Heart left ventricle (tissue), 16 donors: ENCODE measurements around the gene NOS2. TPM values are rescaled to one million over a fixed set of nuclear protein-coding genes. Genes with fewer than 3 reads are reported as not detected.

Experiments used
- ATAC-seq, 4 donors: fragments of 200-7000 bp; cut with Tn5 transposase; one replicate each; pipeline ENCODE4 v1.9.1; 2020 to 2022; ENCODE audit warnings: moderate library complexity in 4 of 4, mild to moderate bottlenecking in 3 of 4, moderate number of reproducible peaks in 1 of 4
- DNase-seq, 5 donors: peaks; one replicate each; pipeline ENCODE4 v3.0.0-alpha.2; 2020
- H3K27ac ChIP-seq, 12 donors: fragments of 200-600 bp; sonication (generic) in 4 of 12; one replicate each; pipeline versions ENCODE4 v1.5.0 to v1.8.0; 2016 to 2022; ENCODE audit warnings: mild to moderate bottlenecking in 2 of 12
- H3K27me3 ChIP-seq, 9 donors: fragments of 200-600 bp; sonication (generic) in 2 of 9; one replicate each; pipeline versions ENCODE4 v1.5.1 to v1.8.0; 2016 to 2022; ENCODE audit warnings: mild to moderate bottlenecking in 3 of 9
- H3K36me3 ChIP-seq, 9 donors: fragments of 200-600 bp; sonication (generic) in 2 of 9; one replicate each; pipeline versions ENCODE4 v1.5.0 to v1.8.0; 2018 to 2022; ENCODE audit warnings: mild to moderate bottlenecking in 2 of 9
- H3K4me1 ChIP-seq, 12 donors: fragments of 200-600 bp; sonication (generic) in 4 of 12; one replicate each; pipeline versions ENCODE4 v1.5.0 to v1.8.0; 2016 to 2022; ENCODE audit warnings: mild to moderate bottlenecking in 3 of 12
- H3K4me3 ChIP-seq, 12 donors: fragments of 200-600 bp; sonication (generic) in 4 of 12; one replicate each; pipeline versions ENCODE4 v1.5.0 to v1.8.0; 2017 to 2022; ENCODE audit warnings: mild to moderate bottlenecking in 9 of 12, moderate library complexity in 4 of 12
- H3K9me3 ChIP-seq, 12 donors: fragments of 200-600 bp; sonication (generic) in 4 of 12; one replicate each; pipeline versions ENCODE4 v1.5.0 to v1.8.0; 2016 to 2022; ENCODE audit warnings: mild to moderate bottlenecking in 1 of 12
- CTCF ChIP-seq, 12 donors: fragments of 200-600 bp; sonication (generic) in 4 of 12; IDR thresholded peaks; one replicate each; pipeline versions ENCODE4 v1.5.0 to v1.8.0; 2018 to 2022; ENCODE audit warnings: antibody characterized with exemption in 12 of 12, mild to moderate bottlenecking in 5 of 12
- POLR2A ChIP-seq, 2 donors: fragments of 450-650 bp; IDR thresholded peaks; one replicate each; pipeline ENCODE4 v1.6.1; 2017; ENCODE audit warnings: antibody characterized with exemption in 2 of 2, mild to moderate bottlenecking in 2 of 2, moderate library complexity in 2 of 2
- WGBS, 4 donors: extraction: QIAGEN DNeasy Blood & Tissue Kit in 2 of 4; methylation state at CpG; one replicate each; pipeline versions ENCODE4 v1.1.5 to v1.1.7; 2013 to 2018; 5-methylcytosine and 5-hydroxymethylcytosine counted together
- intact Hi-C, 10 donors: fragments of 100-400 bp; cut with DNase I; formaldehyde crosslinking; loops; one replicate each; pipeline versions ENCODE4 v1.11.1 to v1.14.2; 2022
- polyA plus RNA-seq, 2 donors: library from polyadenylated mRNA; stranded (reverse); fragments of 200-250 nt; gene quantifications; one replicate each; pipeline ENCODE4 v1.2.3, GENCODE V29; 2013
- total RNA-seq, 9 donors: library from RNA; depleted of rRNA in 2 of 9; stranded (reverse); fragments of >200 nt in 2 of 9; fragmentation: NEBNext Ultra II Directional in 3 of 9; extraction: Animal tissue kit (Norgen Biotek cat#: 25700) in 3 of 9; gene quantifications; one replicate each; pipeline versions ENCODE4 v1.1.0 to v1.2.4, GENCODE V29; 2016 to 2023
- donor health status: ischemic (EF 13 %, LVEDD 7.1; RV severe dilation, severe dysfunction).
- donor health status: healthy with polysubstance abuse.
- donor health status: DM: no; HTN: yes; CAD: no.
- donor health status: DM: no; HTN: no; CAD: no.
- donor health status: ischemic (EF 25% LVEDD 6.9; RV normal size, moderate dysfunction).
- donor health status: ischemic (EF 25% LVEDD 5.7; RV mildly dilated, moderate dysfunction).
- donor health status: healthy.
- donor health status: DM: yes; HTN: yes; CAD: no.
- donor health status: ischemic (EF 35%, LVEDD 5.7; RV mildly dilated, moderate dysfunction).
- donor health status: nonischemic (EF 11% LVEDD 7.7; RV severe dilation, severe dysfunction).
- donor health status: DM: yes; HTN: yes; CAD: no.
- donor health status: PGD.
- donor health status: ischemic (EF 29% LVEDD 5.4; RV normal size, mild dysfunction).
- donor health status: nonischemic (EF 23%, LVEDD 6.1; RV moderate dilation, normal function).

The NOS2 gene
- total and polyA plus RNA-seq, 11 donors, result 0.07 to 2.2 (median 0.16) TPM; not detected in 1

GRCh38 chr17:27771586-27771985 lies 28.7 kb downstream of the NOS2 start:
- no peaks in the 10 kb centered on the region for H3K9me3 ChIP-seq
- no peak overlapping the region for H3K27ac ChIP-seq
- H3K27me3 ChIP-seq, result no peaks in the 10 kb centered on the region
- intact Hi-C loops, result no loop called here
- no peak overlapping the region for H3K4me3 ChIP-seq
- no peaks in the 10 kb centered on the region for H3K36me3 ChIP-seq
- TF ChIP-seq CTCF (IDR thresholded peaks at IDR 0.05) (no peak), POLR2A (IDR thresholded peaks at IDR 0.05) (no peak)
- WGBS, 4 donors, result 77 to 85% (median 81%) methylated on average over 7 to 9 of the region's 9 CpGs
- ATAC-seq, result no peak
- H3K4me1 ChIP-seq, result no peaks in the 10 kb centered on the region
- no peak for DNase-seq

- Histone ChIP-seq H3K4me1 (no peaks in the 10 kb centered on the region), H3K27me3 (no peaks in the 10 kb centered on the region), H3K4me3 (no peak overlapping the region), H3K36me3 (no peaks in the 10 kb centered on the region), H3K27ac (no peak overlapping the region), H3K9me3 (no peaks in the 10 kb centered on the region)
- ATAC-seq, result no peak
- no peak for TF ChIP-seq CTCF (IDR thresholded peaks at IDR 0.05)
- 88 to 90% (median 89%) methylated on average over 9 of the region's 9 CpGs for WGBS, 4 donors
- no peak for DNase-seq
- intact Hi-C loops, result no loop called here
Measured at GRCh38 chr17:27770877-27771276, 29.5 kb downstream of the NOS2 start.

GRCh38 chr17:27768858-27769410 lies 31.4 kb downstream of the NOS2 start:
- DNase-seq, result no peak
- no peak overlapping the region for H3K4me3 ChIP-seq
- ATAC-seq, result no peak
- no peaks in the 10 kb centered on the region for H3K4me1 ChIP-seq
- no peaks in the 10 kb centered on the region for H3K36me3 ChIP-seq
- WGBS, 4 donors, result 89 to 100% (median 92%) methylated on average over 1 to 11 of the region's 11 CpGs
- intact Hi-C loops, result no loop called here
- H3K27ac ChIP-seq, result no peak overlapping the region
- no peaks in the 10 kb centered on the region for H3K27me3 ChIP-seq
- TF ChIP-seq POLR2A (IDR thresholded peaks at IDR 0.05), result no peak
- no peak for TF ChIP-seq CTCF (IDR thresholded peaks at IDR 0.05)
- no peaks in the 10 kb centered on the region for H3K9me3 ChIP-seq

GRCh38 chr17:27766438-27766837 lies 33.9 kb downstream of the NOS2 start:
- 89 to 93% (median 91%) methylated on average over 12 of the region's 12 CpGs for WGBS, 4 donors
- H3K36me3 ChIP-seq, result no peaks in the 10 kb centered on the region
- TF ChIP-seq CTCF (IDR thresholded peaks at IDR 0.05), result no peak
- no peak for TF ChIP-seq POLR2A (IDR thresholded peaks at IDR 0.05)
- DNase-seq (no peak), ATAC-seq (no peak)
- no peaks in the 10 kb centered on the region for H3K4me1 ChIP-seq
- no peaks in the 10 kb centered on the region for H3K27me3 ChIP-seq
- no peaks in the 10 kb centered on the region for H3K9me3 ChIP-seq
- H3K27ac ChIP-seq, result no peak overlapping the region
- no peak overlapping the region for H3K4me3 ChIP-seq
- intact Hi-C loops, result no loop called here
